K562 (cell line): ENCODE measurements around the gene RPH3AL.

Source experiments
- BRCA1 ChIP-seq, 2 experiments: fragments of 450-650 bp in 1 of 2; sonication (generic) in 1 of 2; formaldehyde crosslinking in 1 of 2; IDR thresholded peaks; 2 replicates each; pipeline versions ENCODE4 v1.5.0 to v1.6.1; 2017 to 2020; ENCODE audit warnings: mild to moderate bottlenecking in 1 of 2, missing genetic modification reagents in 1 of 2
- CLOCK ChIP-seq: fragments of 250-450 bp; sonication (Bioruptor Pico); IDR thresholded peaks from 2 replicates; pipeline ENCODE4 v1.4.0; 2020; ENCODE audit warnings: mild to moderate bottlenecking, moderate library complexity, borderline replicate concordance
- EZH2 ChIP-seq: IDR thresholded peaks from 2 replicates; pipeline ENCODE4 v1.6.1; 2012; ENCODE audit warnings: low read depth, mild to moderate bottlenecking, inconsistent platforms, low read length, borderline replicate concordance
- FOS ChIP-seq: IDR thresholded peaks from 3 replicates; pipeline ENCODE4 v1.6.1; 2011; ENCODE audit not compliant: insufficient read length; ENCODE audit errors: extremely low read depth
- MEF2D ChIP-seq: conservative IDR thresholded peaks from 2 replicates; pipeline ENCODE4 v1.6.1; 2016; ENCODE audit warnings: low read depth, missing genetic modification characterization, missing compliant biosample characterization
- NEUROD1 ChIP-seq: fragments of 150-350 bp; IDR thresholded peaks from 2 replicates; pipeline ENCODE4 v1.6.1; 2014; ENCODE audit warnings: borderline replicate concordance, low read length, low read depth; ENCODE audit not compliant: partially characterized antibody
- NFIX ChIP-seq: fragments of 250-450 bp; sonication (Bioruptor Pico); IDR thresholded peaks from 2 replicates; pipeline ENCODE4 v1.4.0; 2020; ENCODE audit warnings: low read depth, mild to moderate bottlenecking, moderate library complexity
- PKNOX1 ChIP-seq: fragments of 450-650 bp; IDR thresholded peaks from 2 replicates; pipeline ENCODE4 v1.6.1; 2016
- SMARCB1 ChIP-seq: IDR thresholded peaks from 2 replicates; pipeline ENCODE4 v1.6.1; 2011; ENCODE audit warnings: improper control_type of control experiment, low read depth; ENCODE audit not compliant: insufficient read length
- ZBTB43 ChIP-seq: sonication (generic); formaldehyde crosslinking; IDR thresholded peaks from 2 replicates; pipeline ENCODE4 v1.8.0; 2023; ENCODE audit warnings: mild to moderate bottlenecking, missing genetic modification reagents
- ZFP36 ChIP-seq: fragments of 150-350 bp; IDR thresholded peaks from 2 replicates; pipeline ENCODE4 v1.6.1; 2018; ENCODE audit warnings: low read length, low read depth; ENCODE audit not compliant: partially characterized antibody
- ZNF174 ChIP-seq: fragments of 250-450 bp; sonication (Bioruptor Pico); IDR thresholded peaks from 2 replicates; pipeline ENCODE4 v1.4.0; 2020; ENCODE audit warnings: mild to moderate bottlenecking
- ZNF224 ChIP-seq: sonication (generic); formaldehyde crosslinking; IDR thresholded peaks from 2 replicates; pipeline ENCODE4 v1.8.0; 2022; ENCODE audit warnings: mild to moderate bottlenecking, missing genetic modification reagents
- ZNF592 ChIP-seq: fragments of 450-650 bp; IDR thresholded peaks from 2 replicates; pipeline ENCODE4 v1.6.1; 2017; ENCODE audit warnings: antibody characterized with exemption, mild to moderate bottlenecking

GRCh38 chr17:228951-229708, 123.5 kb downstream of the RPH3AL start:
- no peak for TF ChIP-seq NEUROD1
- TF ChIP-seq ZBTB43 (CRISPR knock-in tag) = no peak
- no peak for TF ChIP-seq NFIX
- no peak for TF ChIP-seq ZNF224 (CRISPR knock-in tag)
- TF ChIP-seq CLOCK = no peak
- TF ChIP-seq MEF2D (tag) = no peak
- TF ChIP-seq ZNF592 = no peak
- TF ChIP-seq EZH2 = no peak
- TF ChIP-seq ZNF174 (CRISPR knock-in tag) = no peak
- no peak for TF ChIP-seq ZFP36
- no peak for TF ChIP-seq FOS
- TF ChIP-seq SMARCB1 = no peak
- no peak for TF ChIP-seq PKNOX1
- no peak for TF ChIP-seq BRCA1 (IDR thresholded peaks at IDR 0.05)
- TF ChIP-seq BRCA1 (CRISPR knock-in tag; IDR thresholded peaks at IDR 0.05) = no peak
